Hepatocyte (in vitro differentiated cells): ENCODE results near the gene SMIM11. TPM values are rescaled to one million over a fixed set of nuclear protein-coding genes. Genes with fewer than 3 reads are reported as not detected.

ENCODE experiments used
- DNase-seq: peaks from one replicate; pipeline ENCODE4 v3.0.0-alpha.2; 2016; ENCODE audit warnings: low spot score
- H2AFZ ChIP-seq: fragments of 200-600 bp; sonication (generic); 2 replicates; pipeline ENCODE4 v1.6.0; 2016; ENCODE audit warnings: antibody characterized with exemption, mild to moderate bottlenecking
- H3K27ac ChIP-seq: fragments of 200-600 bp; sonication (generic); 2 replicates; pipeline ENCODE4 v1.5.1; 2016; ENCODE audit warnings: mild to moderate bottlenecking
- H3K27me3 ChIP-seq: fragments of 200-600 bp; sonication (generic); 2 replicates; pipeline ENCODE4 v1.6.1; 2016
- H3K36me3 ChIP-seq: fragments of 200-600 bp; sonication (generic); replicated peaks from 2 replicates; pipeline ENCODE4 v1.5.1; 2016; ENCODE audit warnings: low read depth; ENCODE audit not compliant: insufficient read depth
- H3K4me1 ChIP-seq: fragments of 200-600 bp; sonication (generic); 2 replicates; pipeline ENCODE4 v1.5.1; 2016; ENCODE audit warnings: mild to moderate bottlenecking, moderate library complexity; ENCODE audit not compliant: insufficient read depth
- H3K4me2 ChIP-seq: fragments of 200-600 bp; sonication (generic); 2 replicates; pipeline ENCODE4 v1.6.0; 2016
- H3K4me3 ChIP-seq: fragments of 200-600 bp; sonication (generic); 2 replicates; pipeline ENCODE4 v1.5.1; 2016; ENCODE audit warnings: mild to moderate bottlenecking
- H3K79me2 ChIP-seq: fragments of 200-600 bp; sonication (generic); 2 replicates; pipeline ENCODE4 v1.6.0; 2017; ENCODE audit warnings: mild to moderate bottlenecking
- H3K9me2 ChIP-seq: fragments of 200-600 bp; sonication (generic); replicated peaks from 2 replicates; pipeline ENCODE4 v1.6.0; 2017; ENCODE audit warnings: mild to moderate bottlenecking; ENCODE audit not compliant: insufficient read depth
- H3K9me3 ChIP-seq: fragments of 200-600 bp; sonication (generic); 2 replicates; pipeline ENCODE4 v1.5.1; 2016; ENCODE audit warnings: low read depth, mild to moderate bottlenecking
- H4K20me1 ChIP-seq: fragments of 200-600 bp; sonication (generic); 2 replicates; pipeline ENCODE4 v1.6.0; 2016; ENCODE audit warnings: mild to moderate bottlenecking; ENCODE audit not compliant: insufficient read depth, poor library complexity, severe bottlenecking
- CTCF ChIP-seq: fragments of 200-600 bp; sonication (generic); IDR thresholded peaks from 2 replicates; pipeline ENCODE4 v1.5.1; 2016; ENCODE audit warnings: antibody characterized with exemption, mild to moderate bottlenecking; ENCODE audit not compliant: poor library complexity
- EZH2 ChIP-seq: fragments of 200-600 bp; sonication (generic); IDR thresholded peaks from 2 replicates; pipeline ENCODE4 v1.6.1; 2016; ENCODE audit warnings: antibody characterized with exemption, mild to moderate bottlenecking, borderline replicate concordance
- EZH2phosphoT487 ChIP-seq: fragments of 200-600 bp; sonication (generic); IDR thresholded peaks from one replicate; pipeline ENCODE4 v1.6.1; 2018; ENCODE audit warnings: antibody characterized with exemption, mild to moderate bottlenecking, low read depth, moderate library complexity; ENCODE audit not compliant: unreplicated experiment, severe bottlenecking
- WGBS: methylation state at CpG from one replicate; pipeline ENCODE4 v1.1.6; 2016; ENCODE audit warnings: low lambda C conversion rate; ENCODE audit errors: missing lambda C conversion rate; 5-methylcytosine and 5-hydroxymethylcytosine counted together
- polyA plus RNA-seq: library from polyadenylated mRNA; unstranded; fragments of >200 nt; fragmentation: Nextera tagmentation; extraction: Ambion mirVana; gene quantifications from 2 replicates; pipeline ENCODE4 v1.2.1, GENCODE V29; 2016
- total RNA-seq: library from RNA; depleted of rRNA; stranded (reverse); fragments of >200 nt; gene quantifications from 2 replicates; pipeline ENCODE4 v1.2.3, GENCODE V29; 2014

Gene SMIM11
- total and polyA plus RNA-seq, 2 experiments from 2014 or later: 2.7 to 6.6 TPM

GRCh38 chr21:34333121-34333739 is 42.1 kb upstream of the SMIM11 start:
- no peak for DNase-seq
- TF ChIP-seq EZH2 (no peak), CTCF (no peak), EZH2phosphoT487 (no peak)
- no peak overlapping the region for H2AFZ ChIP-seq
- H3K9me3 ChIP-seq: no peaks in the 10 kb centered on the region
- peaks cover 11% of the 10 kb centered on the region for H3K4me1 ChIP-seq
- H3K79me2 ChIP-seq: no peaks in the 10 kb centered on the region
- H3K4me3 ChIP-seq: no peak overlapping the region
- no peak overlapping the region for H3K27ac ChIP-seq
- no peaks in the 10 kb centered on the region for H3K9me2 ChIP-seq
- no peak overlapping the region for H3K4me2 ChIP-seq
- H4K20me1 ChIP-seq: no peaks in the 10 kb centered on the region
- H3K27me3 ChIP-seq: no peaks in the 10 kb centered on the region
- no peaks in the 10 kb centered on the region for H3K36me3 ChIP-seq
- 83% methylated on average over 13 of the region's 13 CpGs for WGBS

DNA sequence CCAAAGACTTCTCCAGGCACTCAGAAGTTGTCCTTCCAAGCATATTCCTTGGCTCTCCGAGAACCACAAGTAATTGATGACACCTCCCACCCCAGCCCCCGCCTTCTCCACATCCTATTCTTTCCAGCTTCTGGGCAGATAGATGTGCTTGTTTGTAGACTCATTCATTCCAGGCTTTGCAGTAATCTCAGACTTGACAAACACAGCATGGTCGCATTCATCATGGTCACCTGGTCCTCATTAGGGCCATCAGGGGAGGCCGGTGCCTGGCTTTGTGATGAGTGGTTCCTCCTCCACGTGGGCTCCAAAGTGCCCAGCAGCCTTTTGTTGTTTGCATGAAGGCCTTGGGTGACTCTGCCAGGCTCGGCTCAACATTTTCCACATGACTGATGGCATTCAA is 40.0 kb upstream of the SMIM11 start:
- WGBS: 61% methylated on average over 6 of the region's 6 CpGs
- Histone ChIP-seq H3K4me1 (peaks cover 11% of the 10 kb centered on the region), H3K27ac (no peak overlapping the region), H3K27me3 (no peaks in the 10 kb centered on the region), H3K4me3 (no peak overlapping the region), H2AFZ (no peak overlapping the region), H3K36me3 (no peaks in the 10 kb centered on the region), H3K4me2 (no peak overlapping the region), H3K79me2 (no peaks in the 10 kb centered on the region), H3K9me2 (no peaks in the 10 kb centered on the region), H3K9me3 (no peaks in the 10 kb centered on the region), H4K20me1 (no peaks in the 10 kb centered on the region)
- TF ChIP-seq EZH2 (no peak), EZH2phosphoT487 (no peak), CTCF (no peak)
- DNase-seq: no peak

DNA sequence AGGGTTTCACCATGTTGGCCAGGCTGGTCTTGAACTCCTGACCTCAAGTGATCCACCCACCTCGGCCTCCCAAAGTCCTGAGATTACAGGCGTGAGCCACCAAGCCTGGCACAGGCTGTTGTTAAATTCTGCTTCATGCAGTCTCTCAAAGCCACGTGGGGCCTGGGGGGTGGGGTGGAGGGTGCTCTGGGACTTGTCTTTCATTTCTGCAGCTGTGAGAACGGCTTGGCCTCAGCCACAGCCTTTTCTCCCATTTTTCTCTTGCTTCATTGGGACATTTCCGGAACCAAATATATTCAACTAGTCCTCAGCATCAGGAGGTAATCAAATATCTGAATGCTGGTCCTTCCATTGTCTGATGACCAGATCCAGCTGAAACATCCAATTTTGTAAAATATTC is 39.1 kb upstream of the SMIM11 start:
- H3K4me3 ChIP-seq: no peak overlapping the region
- no peak for DNase-seq
- TF ChIP-seq EZH2phosphoT487: no peak
- TF ChIP-seq CTCF: no peak
- no peak for TF ChIP-seq EZH2
- WGBS: 61% methylated on average over 5 of the region's 5 CpGs
- no peaks in the 10 kb centered on the region for H3K79me2 ChIP-seq
- peaks cover 11% of the 10 kb centered on the region for H3K4me1 ChIP-seq
- H3K9me3 ChIP-seq: no peaks in the 10 kb centered on the region
- no peaks in the 10 kb centered on the region for H4K20me1 ChIP-seq
- H3K4me2 ChIP-seq: peak overlapping the region; percentile 11
- H3K27ac ChIP-seq: peak overlapping the region; percentile 21
- no peak overlapping the region for H2AFZ ChIP-seq
- no peaks in the 10 kb centered on the region for H3K9me2 ChIP-seq
- H3K27me3 ChIP-seq: no peaks in the 10 kb centered on the region
- H3K36me3 ChIP-seq: no peaks in the 10 kb centered on the region
